AG09319 (cell line): Measurements from ENCODE around the gene TINCR.

Source experiments
- DNase-seq: peaks from one replicate; pipeline ENCODE4 v3.0.0-alpha.2; 2010; ENCODE audit warnings: low read depth; ENCODE audit errors: extremely low read depth
- TF ChIP-seq, protein P1 (sequence below): IDR thresholded peaks from 2 replicates; pipeline ENCODE4 v1.5.1; 2011; ENCODE audit warnings: low read depth, mild to moderate bottlenecking, inconsistent platforms, low read length, moderate library complexity

The TINCR gene

GRCh38 chr19:5512715-5513114 is 55.0 kb downstream of the TINCR start:
- TF ChIP-seq, protein P1, sequence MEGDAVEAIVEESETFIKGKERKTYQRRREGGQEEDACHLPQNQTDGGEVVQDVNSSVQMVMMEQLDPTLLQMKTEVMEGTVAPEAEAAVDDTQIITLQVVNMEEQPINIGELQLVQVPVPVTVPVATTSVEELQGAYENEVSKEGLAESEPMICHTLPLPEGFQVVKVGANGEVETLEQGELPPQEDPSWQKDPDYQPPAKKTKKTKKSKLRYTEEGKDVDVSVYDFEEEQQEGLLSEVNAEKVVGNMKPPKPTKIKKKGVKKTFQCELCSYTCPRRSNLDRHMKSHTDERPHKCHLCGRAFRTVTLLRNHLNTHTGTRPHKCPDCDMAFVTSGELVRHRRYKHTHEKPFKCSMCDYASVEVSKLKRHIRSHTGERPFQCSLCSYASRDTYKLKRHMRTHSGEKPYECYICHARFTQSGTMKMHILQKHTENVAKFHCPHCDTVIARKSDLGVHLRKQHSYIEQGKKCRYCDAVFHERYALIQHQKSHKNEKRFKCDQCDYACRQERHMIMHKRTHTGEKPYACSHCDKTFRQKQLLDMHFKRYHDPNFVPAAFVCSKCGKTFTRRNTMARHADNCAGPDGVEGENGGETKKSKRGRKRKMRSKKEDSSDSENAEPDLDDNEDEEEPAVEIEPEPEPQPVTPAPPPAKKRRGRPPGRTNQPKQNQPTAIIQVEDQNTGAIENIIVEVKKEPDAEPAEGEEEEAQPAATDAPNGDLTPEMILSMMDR, result no peak
- DNase-seq, result no peak
